ENCODE results near the gene MYPN.
"Not testable (repeated sequence)": the region's sequence is repeated elsewhere in the genome, so short reads cannot be mapped to it uniquely, and the experiment has no call there.

The MYPN gene

GRCh38 chr10:68109331-68109730 lies at the start of gene MYPN:
Gene MYPN (plus strand): TSS chr10:68109488. CDS start chr10:68121439, 11,951 bp downstream.
- DNase-seq = no peak

GRCh38 chr10:68067029-68067428 lies 42.3 kb upstream of the MYPN start:
- DNase-seq = no peak

GRCh38 chr10:68067508-68067907 lies 41.8 kb upstream of the MYPN start:
- DNase-seq = no peak

GRCh38 chr10:68073631-68074030 lies 35.7 kb upstream of the MYPN start:
- DNase-seq = no peak

GRCh38 chr10:68074031-68074774 lies 35.1 kb upstream of the MYPN start:
- DNase-seq = peak; percentile 36

GRCh38 chr10:68074775-68075549 lies 34.3 kb upstream of the MYPN start, which contains the start of gene HERC4:
Gene HERC4 (minus strand): TSS chr10:68075283. CDS start chr10:68073108, 2,175 bp downstream.
- peak; percentile 95 for DNase-seq

GRCh38 chr10:68075550-68076004 lies 33.7 kb upstream of the MYPN start:
- DNase-seq = no peak

GRCh38 chr10:68076081-68076480 lies 33.2 kb upstream of the MYPN start:
- DNase-seq = not testable (repeated sequence)

- no peak for DNase-seq
These were observed 32.3 kb upstream of the MYPN start for GRCh38 chr10:68077026-68077425.

GRCh38 chr10:68079434-68079833 lies 29.9 kb upstream of the MYPN start:
- no peak for DNase-seq

GRCh38 chr10:68080853-68081431 lies 28.3 kb upstream of the MYPN start:
- DNase-seq = no peak

- DNase-seq = no peak
These were observed 27.4 kb upstream of the MYPN start for GRCh38 chr10:68081916-68082315.

GRCh38 chr10:68082872-68083271 lies 26.4 kb upstream of the MYPN start:
- peak; percentile 61 for DNase-seq

GRCh38 chr10:68083953-68084352 lies 25.3 kb upstream of the MYPN start:
- DNase-seq = no peak

- DNase-seq = no peak
These were observed 24.8 kb upstream of the MYPN start for GRCh38 chr10:68084469-68084868.

- peak; percentile 70 for DNase-seq
These were observed 23.3 kb upstream of the MYPN start for GRCh38 chr10:68086011-68086410.

GRCh38 chr10:68086910-68087684 lies 22.2 kb upstream of the MYPN start:
- peak; percentile 54 for DNase-seq

GRCh38 chr10:68087685-68088401 lies 21.4 kb upstream of the MYPN start:
- peak; percentile 49 for DNase-seq

GRCh38 chr10:68088740-68089139 lies 20.5 kb upstream of the MYPN start:
- peak; percentile 63 for DNase-seq

- no peak for DNase-seq
These were observed 18.7 kb upstream of the MYPN start for GRCh38 chr10:68090586-68090985.

- no peak for DNase-seq
These were observed 16.8 kb upstream of the MYPN start for GRCh38 chr10:68092512-68092911.

GRCh38 chr10:68095153-68095552 lies 14.1 kb upstream of the MYPN start:
- DNase-seq = peak; percentile 86
